Measurements from ENCODE around the gene NAPB.

DNA sequence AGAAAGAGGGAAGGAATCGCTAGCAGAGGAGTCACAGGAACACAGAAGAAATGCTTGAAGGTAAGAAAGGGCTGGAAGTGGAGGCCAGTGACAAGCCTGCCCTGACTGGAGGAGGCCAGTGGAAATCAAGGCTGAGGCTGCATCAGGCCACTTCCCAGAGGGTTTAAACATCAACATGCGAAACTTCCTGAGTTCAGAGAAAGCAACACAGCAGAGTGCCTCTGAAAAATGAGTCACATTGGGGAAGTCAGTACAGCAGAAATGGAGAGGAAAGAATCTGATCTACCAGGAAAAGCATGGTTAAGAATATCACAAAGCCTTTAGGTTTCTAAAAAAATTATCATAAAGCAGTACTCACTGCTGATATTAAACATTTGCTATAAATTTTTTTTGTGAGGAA is 23.3 kb downstream of the NAPB start:
- TF ChIP-seq, protein P1, sequence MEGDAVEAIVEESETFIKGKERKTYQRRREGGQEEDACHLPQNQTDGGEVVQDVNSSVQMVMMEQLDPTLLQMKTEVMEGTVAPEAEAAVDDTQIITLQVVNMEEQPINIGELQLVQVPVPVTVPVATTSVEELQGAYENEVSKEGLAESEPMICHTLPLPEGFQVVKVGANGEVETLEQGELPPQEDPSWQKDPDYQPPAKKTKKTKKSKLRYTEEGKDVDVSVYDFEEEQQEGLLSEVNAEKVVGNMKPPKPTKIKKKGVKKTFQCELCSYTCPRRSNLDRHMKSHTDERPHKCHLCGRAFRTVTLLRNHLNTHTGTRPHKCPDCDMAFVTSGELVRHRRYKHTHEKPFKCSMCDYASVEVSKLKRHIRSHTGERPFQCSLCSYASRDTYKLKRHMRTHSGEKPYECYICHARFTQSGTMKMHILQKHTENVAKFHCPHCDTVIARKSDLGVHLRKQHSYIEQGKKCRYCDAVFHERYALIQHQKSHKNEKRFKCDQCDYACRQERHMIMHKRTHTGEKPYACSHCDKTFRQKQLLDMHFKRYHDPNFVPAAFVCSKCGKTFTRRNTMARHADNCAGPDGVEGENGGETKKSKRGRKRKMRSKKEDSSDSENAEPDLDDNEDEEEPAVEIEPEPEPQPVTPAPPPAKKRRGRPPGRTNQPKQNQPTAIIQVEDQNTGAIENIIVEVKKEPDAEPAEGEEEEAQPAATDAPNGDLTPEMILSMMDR (IDR thresholded peaks at IDR 0.05) = no peak
- TF ChIP-seq POLR2AphosphoS5 (IDR thresholded peaks at IDR 0.05; ENCODE audit: low read depth, low read length) (no peak), SIN3A (IDR thresholded peaks at IDR 0.05; ENCODE audit: borderline replicate concordance, insufficient read depth, low read depth, low read length) (no peak), TCF7L2 (IDR thresholded peaks at IDR 0.05; ENCODE audit: low read depth, low read length) (no peak)
